Heart left ventricle (tissue), 16 donors: ENCODE measurements around the gene TLX1. TPM values are rescaled to one million over a fixed set of nuclear protein-coding genes. Genes with fewer than 3 reads are reported as not detected.

Source experiments
- ATAC-seq, 4 donors: fragments of 200-7000 bp; cut with Tn5 transposase; one replicate each; pipeline ENCODE4 v1.9.1; 2020 to 2022; ENCODE audit warnings: moderate library complexity in 4 of 4, mild to moderate bottlenecking in 3 of 4, moderate number of reproducible peaks in 1 of 4
- DNase-seq, 5 donors: peaks; one replicate each; pipeline ENCODE4 v3.0.0-alpha.2; 2020
- H3K27ac ChIP-seq, 12 donors: fragments of 200-600 bp; sonication (generic) in 4 of 12; one replicate each; pipeline versions ENCODE4 v1.5.0 to v1.8.0; 2016 to 2022; ENCODE audit warnings: mild to moderate bottlenecking in 2 of 12
- H3K27me3 ChIP-seq, 9 donors: fragments of 200-600 bp; sonication (generic) in 2 of 9; one replicate each; pipeline versions ENCODE4 v1.5.1 to v1.8.0; 2016 to 2022; ENCODE audit warnings: mild to moderate bottlenecking in 3 of 9
- H3K36me3 ChIP-seq, 9 donors: fragments of 200-600 bp; sonication (generic) in 2 of 9; one replicate each; pipeline versions ENCODE4 v1.5.0 to v1.8.0; 2018 to 2022; ENCODE audit warnings: mild to moderate bottlenecking in 2 of 9
- H3K4me1 ChIP-seq, 12 donors: fragments of 200-600 bp; sonication (generic) in 4 of 12; one replicate each; pipeline versions ENCODE4 v1.5.0 to v1.8.0; 2016 to 2022; ENCODE audit warnings: mild to moderate bottlenecking in 3 of 12
- H3K4me3 ChIP-seq, 12 donors: fragments of 200-600 bp; sonication (generic) in 4 of 12; one replicate each; pipeline versions ENCODE4 v1.5.0 to v1.8.0; 2017 to 2022; ENCODE audit warnings: mild to moderate bottlenecking in 9 of 12, moderate library complexity in 4 of 12
- H3K9me3 ChIP-seq, 12 donors: fragments of 200-600 bp; sonication (generic) in 4 of 12; one replicate each; pipeline versions ENCODE4 v1.5.0 to v1.8.0; 2016 to 2022; ENCODE audit warnings: mild to moderate bottlenecking in 1 of 12
- POLR2A ChIP-seq, 2 donors: fragments of 450-650 bp; IDR thresholded peaks; one replicate each; pipeline ENCODE4 v1.6.1; 2017; ENCODE audit warnings: antibody characterized with exemption in 2 of 2, mild to moderate bottlenecking in 2 of 2, moderate library complexity in 2 of 2
- WGBS, 4 donors: extraction: QIAGEN DNeasy Blood & Tissue Kit in 2 of 4; methylation state at CpG; one replicate each; pipeline versions ENCODE4 v1.1.5 to v1.1.7; 2013 to 2018; 5-methylcytosine and 5-hydroxymethylcytosine counted together
- intact Hi-C, 10 donors: fragments of 100-400 bp; cut with DNase I; formaldehyde crosslinking; loops; one replicate each; pipeline versions ENCODE4 v1.11.1 to v1.14.2; 2022
- polyA plus RNA-seq, 2 donors: library from polyadenylated mRNA; stranded (reverse); fragments of 200-250 nt; gene quantifications; one replicate each; pipeline ENCODE4 v1.2.3, GENCODE V29; 2013
- total RNA-seq, 9 donors: library from RNA; depleted of rRNA in 2 of 9; stranded (reverse); fragments of >200 nt in 2 of 9; fragmentation: NEBNext Ultra II Directional in 3 of 9; extraction: Animal tissue kit (Norgen Biotek cat#: 25700) in 3 of 9; gene quantifications; one replicate each; pipeline versions ENCODE4 v1.1.0 to v1.2.4, GENCODE V29; 2016 to 2023
- TF ChIP-seq, protein P1 (sequence below), 12 donors: fragments of 200-600 bp; sonication (generic) in 4 of 12; IDR thresholded peaks; one replicate each; pipeline versions ENCODE4 v1.5.0 to v1.8.0; 2018 to 2022; ENCODE audit warnings: antibody characterized with exemption in 12 of 12, mild to moderate bottlenecking in 5 of 12
- donor health status: ischemic (EF 13 %, LVEDD 7.1; RV severe dilation, severe dysfunction).
- donor health status: healthy with polysubstance abuse.
- donor health status: DM: no; HTN: yes; CAD: no.
- donor health status: DM: no; HTN: no; CAD: no.
- donor health status: ischemic (EF 25% LVEDD 6.9; RV normal size, moderate dysfunction).
- donor health status: ischemic (EF 25% LVEDD 5.7; RV mildly dilated, moderate dysfunction).
- donor health status: healthy.
- donor health status: DM: yes; HTN: yes; CAD: no.
- donor health status: ischemic (EF 35%, LVEDD 5.7; RV mildly dilated, moderate dysfunction).
- donor health status: nonischemic (EF 11% LVEDD 7.7; RV severe dilation, severe dysfunction).
- donor health status: DM: yes; HTN: yes; CAD: no.
- donor health status: PGD.
- donor health status: ischemic (EF 29% LVEDD 5.4; RV normal size, mild dysfunction).
- donor health status: nonischemic (EF 23%, LVEDD 6.1; RV moderate dilation, normal function).

Gene TLX1
- total and polyA plus RNA-seq, 11 donors, result 0.08 to 0.94 (median 0.18) TPM; not detected in 3

DNA sequence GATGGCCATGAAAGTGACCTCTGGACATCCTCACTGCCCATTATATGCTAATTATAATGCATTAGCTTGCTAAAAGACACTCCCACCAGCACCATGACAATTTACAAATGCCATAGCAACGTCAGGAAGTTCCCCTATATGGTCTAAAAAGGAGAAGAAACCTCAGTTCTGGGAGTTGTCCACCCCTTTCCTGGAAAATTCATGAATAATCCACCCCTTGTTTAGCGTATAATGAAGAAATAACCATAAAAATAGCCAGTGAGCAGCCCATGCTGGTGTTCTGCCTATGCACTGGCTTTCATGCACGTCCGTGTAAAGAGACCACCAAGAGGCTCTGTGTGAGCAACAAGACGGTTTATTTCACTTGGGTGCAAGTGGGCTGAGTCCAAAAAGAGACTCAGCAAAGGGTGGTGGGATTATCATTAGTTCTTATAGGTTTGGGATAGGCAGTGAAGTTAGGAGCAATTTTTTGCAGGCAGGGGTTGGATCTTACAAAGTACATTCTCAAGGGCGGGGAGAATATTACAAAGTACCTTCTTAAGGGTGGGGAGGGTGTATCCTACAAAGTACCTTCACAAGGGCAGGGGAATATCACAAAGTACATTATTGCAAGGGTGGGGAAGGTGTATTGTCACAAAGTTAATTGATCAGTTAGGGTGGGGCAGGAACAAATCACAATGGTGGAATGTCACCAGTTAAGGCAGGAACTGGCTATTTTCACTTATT is 52.5 kb downstream of the TLX1 start:
- H3K9me3 ChIP-seq, result no peaks in the 10 kb centered on the region
- H3K4me3 ChIP-seq, result no peak overlapping the region
- intact Hi-C loops, result no loop called here
- DNase-seq, result no peak
- ATAC-seq, result no peak
- no peaks in the 10 kb centered on the region for H3K4me1 ChIP-seq
- H3K27ac ChIP-seq, result no peak overlapping the region
- TF ChIP-seq POLR2A (IDR thresholded peaks at IDR 0.05), result no peak
- TF ChIP-seq, protein P1, sequence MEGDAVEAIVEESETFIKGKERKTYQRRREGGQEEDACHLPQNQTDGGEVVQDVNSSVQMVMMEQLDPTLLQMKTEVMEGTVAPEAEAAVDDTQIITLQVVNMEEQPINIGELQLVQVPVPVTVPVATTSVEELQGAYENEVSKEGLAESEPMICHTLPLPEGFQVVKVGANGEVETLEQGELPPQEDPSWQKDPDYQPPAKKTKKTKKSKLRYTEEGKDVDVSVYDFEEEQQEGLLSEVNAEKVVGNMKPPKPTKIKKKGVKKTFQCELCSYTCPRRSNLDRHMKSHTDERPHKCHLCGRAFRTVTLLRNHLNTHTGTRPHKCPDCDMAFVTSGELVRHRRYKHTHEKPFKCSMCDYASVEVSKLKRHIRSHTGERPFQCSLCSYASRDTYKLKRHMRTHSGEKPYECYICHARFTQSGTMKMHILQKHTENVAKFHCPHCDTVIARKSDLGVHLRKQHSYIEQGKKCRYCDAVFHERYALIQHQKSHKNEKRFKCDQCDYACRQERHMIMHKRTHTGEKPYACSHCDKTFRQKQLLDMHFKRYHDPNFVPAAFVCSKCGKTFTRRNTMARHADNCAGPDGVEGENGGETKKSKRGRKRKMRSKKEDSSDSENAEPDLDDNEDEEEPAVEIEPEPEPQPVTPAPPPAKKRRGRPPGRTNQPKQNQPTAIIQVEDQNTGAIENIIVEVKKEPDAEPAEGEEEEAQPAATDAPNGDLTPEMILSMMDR (IDR thresholded peaks at IDR 0.05), result no peak
- 75 to 80% (median 77%) methylated on average over 6 of the region's 6 CpGs for WGBS, 4 donors
- H3K27me3 ChIP-seq, result peaks cover 0 to 24% (median 2%) of the 10 kb centered on the region in 9 donors
- H3K36me3 ChIP-seq, result no peaks in the 10 kb centered on the region

Other genes starting within 250 kb of the TLX1 start
- gene SLF2, start 218.3 kb upstream of the TLX1 start, total RNA-seq, result 10 to 100 TPM in 8 of 9 donors, 1 to 10 TPM in 1; 9.2 to 26.9 (median 17.9) TPM
- gene SLF2, start 218.3 kb upstream of the TLX1 start, polyA plus RNA-seq, result 10 to 100 TPM in 1 of 2 donors, 1 to 10 TPM in 1; 7.5 to 11.0 TPM
- gene SEMA4G, start 161.8 kb upstream of the TLX1 start, total RNA-seq, result 1 to 10 TPM in 5 of 9 donors, under 1 TPM in 4; 0.53 to 1.8 (median 1.1) TPM
- under 1 TPM; 0.22 to 0.88 TPM for gene SEMA4G, start 161.8 kb upstream of the TLX1 start, polyA plus RNA-seq
- 100 to 1,000 TPM in 1 of 9 donors, 10 to 100 TPM in 8; 44.8 to 108 (median 55.9) TPM for gene MRPL43, start 143.8 kb upstream of the TLX1 start, total RNA-seq
- gene MRPL43, start 143.8 kb upstream of the TLX1 start, polyA plus RNA-seq, result 100 to 1,000 TPM in 1 of 2 donors, 10 to 100 TPM in 1; 82.2 to 113 TPM
- gene TWNK, start 143.8 kb upstream of the TLX1 start, total RNA-seq, result 1 to 10 TPM; 4.7 to 7.6 (median 5.8) TPM
- 1 to 10 TPM; 4.8 to 9.5 TPM for gene TWNK, start 143.8 kb upstream of the TLX1 start, polyA plus RNA-seq
- 10 to 100 TPM; 33.7 to 93.0 (median 40.6) TPM for gene LZTS2, start 131.5 kb upstream of the TLX1 start, total RNA-seq
- 10 to 100 TPM; 45.5 to 61.9 TPM for gene LZTS2, start 131.5 kb upstream of the TLX1 start, polyA plus RNA-seq
- under 1 TPM in 8 of 9 donors, not detected in 1; 0.09 to 0.97 (median 0.35) TPM for gene PDZD7, start 100.2 kb upstream of the TLX1 start, total RNA-seq
- under 1 TPM; 0.15 to 0.27 TPM for gene PDZD7, start 100.2 kb upstream of the TLX1 start, polyA plus RNA-seq
- gene SFXN3, start 100.1 kb upstream of the TLX1 start, total RNA-seq, result 10 to 100 TPM; 12.1 to 37.4 (median 17.8) TPM
- gene SFXN3, start 100.1 kb upstream of the TLX1 start, polyA plus RNA-seq, result 10 to 100 TPM; 11.7 to 23.5 TPM
- gene KAZALD1, start 69.3 kb upstream of the TLX1 start, total RNA-seq, result 10 to 100 TPM in 2 of 9 donors, 1 to 10 TPM in 7; 1.9 to 11.1 (median 6.1) TPM
- gene KAZALD1, start 69.3 kb upstream of the TLX1 start, polyA plus RNA-seq, result 10 to 100 TPM in 1 of 2 donors, 1 to 10 TPM in 1; 10.0 to 10.6 TPM
- gene LBX1, start 98.2 kb downstream of the TLX1 start, total RNA-seq, result under 1 TPM in 1 of 9 donors, not detected in 8; 0.08 TPM
- not detected for gene LBX1, start 98.2 kb downstream of the TLX1 start, polyA plus RNA-seq
- gene BTRC, start 222.9 kb downstream of the TLX1 start, total RNA-seq, result 10 to 100 TPM; 21.2 to 53.5 (median 35.0) TPM
- gene BTRC, start 222.9 kb downstream of the TLX1 start, polyA plus RNA-seq, result 10 to 100 TPM; 10.7 to 18.1 TPM